GM10847 (cell line): Measurements from ENCODE around the gene TIRAP.

ENCODE experiments used
- POLR2A ChIP-seq: IDR thresholded peaks from 2 replicates; pipeline ENCODE4 v1.6.1; 2011; ENCODE audit not compliant: insufficient read length; ENCODE audit errors: extremely low read depth

The TIRAP gene

DNA sequence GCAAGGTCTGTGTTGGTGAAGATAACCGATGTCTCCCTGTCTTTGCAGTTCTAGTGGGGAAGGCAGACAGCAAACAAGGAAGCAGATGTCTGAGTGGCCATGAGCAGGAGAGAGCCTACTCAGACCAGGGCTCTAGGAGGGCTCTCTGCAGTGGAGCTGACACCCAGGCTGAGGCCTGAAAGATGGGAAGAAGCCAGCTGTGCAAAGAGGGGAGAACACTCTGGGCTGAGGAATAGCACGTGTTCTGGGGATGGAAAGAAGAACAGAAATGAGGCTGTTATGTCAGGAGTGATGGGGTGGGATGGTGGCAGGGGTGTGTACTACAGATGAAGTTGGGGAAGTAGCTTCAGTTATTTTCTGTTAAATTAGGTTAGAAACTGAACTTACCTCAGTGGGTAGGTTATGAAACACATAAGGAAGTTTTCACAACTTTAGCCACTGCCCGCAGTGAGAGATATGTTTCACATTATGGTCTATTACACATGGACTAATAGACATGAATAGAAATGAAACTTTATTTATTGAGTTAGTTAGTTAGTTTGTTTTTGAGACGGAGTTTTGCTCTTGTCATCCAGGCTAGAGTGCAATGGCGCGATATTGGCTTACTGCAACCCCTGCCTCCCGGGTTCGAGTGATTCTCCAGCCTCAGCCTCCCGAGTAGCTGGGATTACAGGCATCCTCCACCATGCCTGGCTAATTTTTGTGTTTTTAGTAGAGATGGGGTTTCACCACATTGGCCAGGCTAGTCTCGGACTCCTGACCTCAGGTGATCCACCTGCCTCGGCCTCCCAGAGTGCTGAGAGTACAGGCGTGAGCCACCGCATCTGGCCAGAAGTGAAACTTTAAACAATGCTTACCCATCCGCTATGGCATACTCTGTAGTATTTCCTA lies 28.8 kb downstream of the TIRAP start:
- TF ChIP-seq POLR2A, result no peak

- TF ChIP-seq POLR2A, result no peak
These were observed 30.1 kb downstream of the TIRAP start for GRCh38 chr11:126312961-126313360.

GRCh38 chr11:126313826-126314225 lies 30.9 kb downstream of the TIRAP start:
- TF ChIP-seq POLR2A, result no peak

GRCh38 chr11:126317432-126317755 lies 34.5 kb downstream of the TIRAP start:
- TF ChIP-seq POLR2A, result no peak

DNA sequence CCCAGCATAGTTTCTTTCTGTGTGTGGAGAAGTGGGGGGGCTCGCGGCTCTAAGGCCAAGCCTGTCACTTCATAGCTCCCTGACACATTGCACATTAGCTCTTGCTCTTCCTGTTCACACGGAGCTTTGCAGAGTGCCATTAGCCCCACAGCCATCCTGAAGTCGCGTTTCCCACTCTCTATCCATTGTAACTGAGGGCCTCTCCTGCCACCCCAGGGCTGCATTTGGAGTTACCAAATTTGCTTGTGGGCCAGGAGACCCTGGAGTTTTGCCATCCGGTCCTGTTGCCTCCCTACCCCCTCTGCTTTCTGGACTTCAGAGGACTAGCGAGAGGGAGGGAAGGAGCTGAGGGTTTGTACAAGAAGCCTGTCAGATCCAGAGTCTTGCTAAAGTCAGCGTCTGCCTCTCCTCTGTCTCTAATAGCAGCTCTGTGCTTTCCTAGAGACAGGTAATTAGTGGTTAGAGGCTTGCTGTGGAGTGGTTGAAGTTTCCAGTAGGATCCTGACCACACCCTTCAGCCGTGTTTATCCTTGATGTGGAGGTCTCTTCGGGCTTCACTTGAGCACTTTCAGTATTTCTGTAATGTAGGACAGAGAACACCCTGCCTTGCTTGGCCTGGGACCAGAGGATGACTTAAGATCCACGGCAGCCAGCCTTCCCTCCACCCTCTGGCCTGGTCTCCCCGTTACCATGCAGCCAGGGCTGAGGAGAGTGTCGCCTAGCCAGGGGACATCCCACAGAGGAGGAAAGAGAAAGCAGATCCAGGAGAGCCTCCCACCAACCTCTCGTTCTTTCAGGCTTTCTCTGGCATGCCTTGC lies 35.1 kb downstream of the TIRAP start:
- no peak for TF ChIP-seq POLR2A

DNA sequence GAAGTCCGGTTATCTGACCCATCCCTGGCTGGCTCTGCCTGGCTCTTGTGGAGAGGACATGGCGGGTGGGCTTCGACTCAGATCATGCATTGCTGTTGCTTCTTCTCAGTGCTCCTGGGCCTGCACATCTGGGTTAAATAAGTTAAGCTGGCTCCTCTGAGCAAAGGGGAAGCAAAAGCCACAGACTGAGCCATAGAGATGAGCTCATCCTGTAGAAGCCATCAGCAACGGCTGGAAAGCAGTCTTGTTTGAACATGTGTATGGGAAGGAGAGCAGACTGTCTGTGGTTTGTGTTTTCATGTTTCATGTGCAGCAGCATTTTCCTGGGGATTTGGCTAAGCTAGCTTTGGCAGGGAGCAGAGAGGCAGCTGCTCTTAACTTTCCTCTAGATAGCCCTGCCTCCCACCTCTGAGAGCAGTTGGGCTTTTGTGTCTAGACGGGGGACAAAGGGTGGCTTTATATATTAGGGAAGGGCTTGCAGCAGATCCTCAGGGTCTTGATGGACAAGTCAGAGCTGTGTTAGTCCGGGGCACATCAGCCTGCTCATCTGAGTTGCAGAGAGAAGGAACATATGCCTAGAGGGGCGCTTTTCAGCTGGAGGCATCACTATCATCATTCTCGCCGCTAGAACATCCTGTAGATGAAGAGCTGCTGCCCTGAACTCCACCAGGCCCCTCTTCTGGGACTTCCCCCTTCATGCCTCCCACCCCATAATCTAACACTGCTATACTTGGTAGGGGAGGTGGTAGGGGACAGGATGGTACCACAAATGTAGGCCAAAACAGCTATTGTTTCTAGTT lies 35.9 kb downstream of the TIRAP start:
- TF ChIP-seq POLR2A, result no peak

DNA sequence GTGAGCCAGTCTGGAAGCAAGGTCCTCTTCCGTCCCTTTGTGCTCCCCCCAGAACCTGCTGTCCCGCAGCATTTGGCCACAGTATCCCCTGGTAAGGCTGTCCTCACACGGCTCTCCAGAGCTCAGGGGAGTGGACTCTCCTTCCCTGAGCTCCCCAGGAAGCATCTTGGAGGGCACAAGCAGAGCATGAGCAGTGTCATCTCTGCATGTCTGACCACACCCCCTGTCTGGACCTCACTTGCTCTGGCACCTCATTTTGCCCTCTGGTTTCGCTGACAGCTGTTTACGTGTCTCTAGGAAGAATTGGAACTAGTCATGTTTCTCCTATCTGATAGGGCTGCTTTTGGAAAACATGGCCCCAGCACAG lies 36.5 kb downstream of the TIRAP start:
- TF ChIP-seq POLR2A, result no peak

DNA sequence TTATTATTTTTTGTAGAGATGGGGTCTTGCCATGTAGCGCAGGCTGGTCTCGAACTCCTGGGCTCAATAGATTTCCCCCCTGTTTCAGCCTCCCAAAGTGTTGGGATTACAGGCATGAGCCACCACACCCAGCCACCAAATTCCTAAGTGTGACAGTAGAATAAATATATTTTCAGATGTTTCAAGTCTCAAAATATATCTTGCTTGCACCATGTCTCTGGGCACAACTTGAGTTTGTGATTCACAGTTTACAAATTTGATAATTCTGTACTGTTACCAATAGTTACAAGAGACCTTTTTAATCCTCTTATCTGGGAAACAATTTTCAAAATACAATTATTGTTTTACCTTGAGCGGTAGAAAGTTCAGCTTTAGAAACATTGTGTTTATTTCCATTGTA lies 40.1 kb downstream of the TIRAP start:
- TF ChIP-seq POLR2A, result no peak

- TF ChIP-seq POLR2A, result no peak
These were observed 44.5 kb downstream of the TIRAP start for GRCh38 chr11:126327281-126328000.

DNA sequence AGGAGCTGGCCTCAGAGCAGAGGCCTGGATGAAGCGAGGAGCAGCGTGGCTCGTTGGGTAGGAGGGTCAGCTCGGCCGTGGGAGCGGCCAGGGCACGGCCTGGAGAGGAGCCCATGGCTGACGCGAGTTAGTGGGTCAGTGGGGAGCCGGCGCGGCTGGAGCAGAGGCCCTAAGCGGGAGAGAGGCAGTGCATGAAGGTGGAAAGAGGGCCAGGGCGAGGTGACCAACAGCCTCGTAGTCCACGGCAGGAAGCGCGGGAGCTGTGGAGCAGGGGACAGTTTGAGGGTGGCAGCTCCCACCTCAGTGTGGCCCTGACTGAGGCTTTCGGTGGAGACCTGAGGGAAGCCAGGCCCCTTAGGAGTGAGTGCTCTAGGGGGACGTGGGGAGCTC lies 45.1 kb downstream of the TIRAP start:
- TF ChIP-seq POLR2A, result no peak

- no peak for TF ChIP-seq POLR2A
These were observed 45.6 kb downstream of the TIRAP start for GRCh38 chr11:126328444-126328843.

- TF ChIP-seq POLR2A, result no peak
These were observed 46.2 kb downstream of the TIRAP start for GRCh38 chr11:126328938-126329643.

DNA sequence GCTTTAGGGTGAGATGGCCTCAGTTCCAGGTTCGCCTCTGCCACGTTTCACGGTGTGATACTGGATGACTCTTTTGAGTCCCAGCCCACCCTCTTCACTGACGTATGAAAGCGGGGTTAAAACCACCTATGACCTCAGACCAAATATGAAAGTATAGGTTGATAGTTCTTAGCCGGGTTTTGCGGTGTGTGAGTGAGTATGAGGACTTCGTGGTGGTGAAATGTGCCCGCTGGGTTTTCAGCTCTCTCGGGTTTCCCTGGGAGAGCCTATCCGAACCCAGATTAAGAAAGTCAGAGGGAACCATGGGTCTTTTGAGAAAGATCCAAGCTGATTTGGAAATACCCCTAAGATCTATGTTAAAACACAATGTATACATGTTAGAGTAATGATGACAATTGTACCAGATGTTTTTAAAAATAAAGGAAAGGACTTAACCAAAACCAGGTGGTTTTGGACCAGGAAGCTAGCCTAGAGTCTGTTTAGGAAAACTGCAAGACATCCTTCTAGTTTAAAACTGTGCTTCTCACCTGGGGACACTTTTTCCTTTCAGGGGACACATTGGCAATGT lies 46.8 kb downstream of the TIRAP start:
- no peak for TF ChIP-seq POLR2A

- no peak for TF ChIP-seq POLR2A
These were observed 48.4 kb downstream of the TIRAP start for GRCh38 chr11:126331286-126331685.

DNA sequence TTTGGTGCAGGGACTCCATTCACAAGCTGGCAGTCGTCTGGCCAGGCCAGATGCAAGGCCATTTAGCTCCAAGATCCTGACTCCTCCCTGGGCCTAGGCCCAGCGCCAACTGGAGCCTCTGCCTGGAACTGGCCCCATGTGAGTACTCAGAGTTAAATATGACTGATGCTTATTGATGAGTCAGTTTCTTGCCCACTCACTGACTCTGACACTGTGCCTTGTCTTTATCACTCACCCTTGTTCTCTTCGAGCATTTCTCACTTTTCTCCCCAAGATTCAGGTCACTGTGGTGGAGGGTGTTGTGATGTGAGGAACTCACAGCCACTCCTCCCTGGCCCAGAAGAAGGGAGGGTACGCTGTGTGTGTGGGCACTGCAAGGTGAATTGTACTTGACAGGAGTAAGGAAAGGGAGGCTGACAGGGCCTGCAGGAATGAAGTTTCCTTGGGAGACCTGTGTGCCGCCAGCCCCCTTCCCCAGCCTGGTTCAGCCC lies 49.4 kb downstream of the TIRAP start:
- TF ChIP-seq POLR2A, result no peak
